ENCODE data around the gene NEUROD6.
A peak's percentile ranks its signal among the peaks of the same experiment; 100 is the strongest.

NEUROD6 gene

DNA sequence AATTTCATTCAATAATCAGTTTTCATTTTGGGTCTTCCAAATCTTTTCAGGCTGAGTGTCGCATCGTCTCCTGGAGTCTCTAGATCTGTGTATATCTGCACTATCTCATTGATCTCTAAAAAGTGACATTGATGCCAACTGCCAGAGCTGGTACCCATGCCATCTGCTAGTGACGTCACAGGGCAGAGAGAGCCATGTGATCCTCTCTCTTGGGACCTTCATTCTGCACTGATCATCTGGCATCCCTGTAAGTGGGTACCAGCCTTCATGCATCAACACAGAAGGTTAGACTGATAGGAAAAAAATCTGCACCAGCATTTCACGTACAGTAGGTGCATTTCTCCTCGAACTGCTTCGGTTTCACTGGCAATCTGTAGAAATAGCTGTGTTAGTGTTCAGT, at the start of gene NEUROD6:
NEUROD6 (minus strand) TSS at position 124 of the 400 bp plus-strand sequence. CDS start 1,458 bp downstream, outside the sequence.
- DNase-seq (ENCODE audit: low read depth, low spot score) = no peak
- in situ Hi-C loops (cut with HindIII; ENCODE audit: low sequenced_read_pairs) = no loop called here
- TF ChIP-seq, protein P1, sequence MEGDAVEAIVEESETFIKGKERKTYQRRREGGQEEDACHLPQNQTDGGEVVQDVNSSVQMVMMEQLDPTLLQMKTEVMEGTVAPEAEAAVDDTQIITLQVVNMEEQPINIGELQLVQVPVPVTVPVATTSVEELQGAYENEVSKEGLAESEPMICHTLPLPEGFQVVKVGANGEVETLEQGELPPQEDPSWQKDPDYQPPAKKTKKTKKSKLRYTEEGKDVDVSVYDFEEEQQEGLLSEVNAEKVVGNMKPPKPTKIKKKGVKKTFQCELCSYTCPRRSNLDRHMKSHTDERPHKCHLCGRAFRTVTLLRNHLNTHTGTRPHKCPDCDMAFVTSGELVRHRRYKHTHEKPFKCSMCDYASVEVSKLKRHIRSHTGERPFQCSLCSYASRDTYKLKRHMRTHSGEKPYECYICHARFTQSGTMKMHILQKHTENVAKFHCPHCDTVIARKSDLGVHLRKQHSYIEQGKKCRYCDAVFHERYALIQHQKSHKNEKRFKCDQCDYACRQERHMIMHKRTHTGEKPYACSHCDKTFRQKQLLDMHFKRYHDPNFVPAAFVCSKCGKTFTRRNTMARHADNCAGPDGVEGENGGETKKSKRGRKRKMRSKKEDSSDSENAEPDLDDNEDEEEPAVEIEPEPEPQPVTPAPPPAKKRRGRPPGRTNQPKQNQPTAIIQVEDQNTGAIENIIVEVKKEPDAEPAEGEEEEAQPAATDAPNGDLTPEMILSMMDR (IDR thresholded peaks at IDR 0.05; ENCODE audit: low read depth, low read length) = no peak
- H3K4me3 ChIP-seq (ENCODE audit: low read depth, low read length) = no peak within 1 kb of the TSS

DNA sequence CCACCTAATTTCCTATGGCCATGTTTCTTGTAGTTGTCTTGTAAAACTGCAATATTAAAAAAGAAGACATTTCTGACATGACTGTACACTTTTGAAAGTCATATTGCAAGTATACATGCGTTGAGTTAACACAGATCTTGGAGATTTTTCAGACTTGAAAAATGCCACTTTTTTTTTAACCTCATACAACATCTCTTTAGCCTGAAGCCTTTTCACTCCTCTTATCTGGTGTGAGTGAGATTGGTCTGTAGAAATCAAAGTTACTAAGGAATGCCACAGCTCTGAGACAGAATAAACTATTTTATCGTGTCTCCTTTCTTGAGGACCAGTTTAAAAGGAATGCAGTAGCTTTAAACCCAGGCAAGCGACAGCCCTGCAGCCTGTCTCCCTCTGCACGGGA, 43.9 kb upstream of the NEUROD6 start:
- H3K4me3 ChIP-seq (ENCODE audit: low read depth, low read length) = no peak overlapping the region
- in situ Hi-C loops (cut with HindIII; ENCODE audit: low sequenced_read_pairs) = no loop called here
- no peak for DNase-seq (ENCODE audit: low read depth, low spot score)
- TF ChIP-seq, protein P1 (IDR thresholded peaks at IDR 0.05; ENCODE audit: low read depth, low read length) = no peak

DNA sequence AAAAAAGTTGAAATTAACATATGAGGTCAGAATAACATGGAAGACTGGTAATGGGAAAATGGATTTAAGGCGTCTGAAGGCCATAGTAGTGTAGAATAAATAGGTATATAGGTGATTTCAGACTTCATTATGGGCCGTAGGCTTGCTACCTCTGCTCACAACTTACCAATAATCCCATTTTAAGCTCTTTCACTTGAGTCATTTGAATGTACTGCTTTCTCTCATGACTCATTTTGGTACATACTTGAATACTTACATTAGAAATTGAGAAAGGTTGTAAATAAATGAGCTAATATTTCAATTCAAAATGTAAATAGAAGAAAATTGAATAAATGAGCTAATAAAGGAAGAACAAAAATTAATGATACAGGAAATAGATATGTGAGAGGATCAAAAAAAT, 42.2 kb upstream of the NEUROD6 start:
- TF ChIP-seq, protein P1 (IDR thresholded peaks at IDR 0.05; ENCODE audit: low read depth, low read length) = no peak
- H3K4me3 ChIP-seq (ENCODE audit: low read depth, low read length) = no peak overlapping the region
- in situ Hi-C loops (cut with HindIII; ENCODE audit: low sequenced_read_pairs) = no loop called here
- DNase-seq (ENCODE audit: low read depth, low spot score) = no peak

DNA sequence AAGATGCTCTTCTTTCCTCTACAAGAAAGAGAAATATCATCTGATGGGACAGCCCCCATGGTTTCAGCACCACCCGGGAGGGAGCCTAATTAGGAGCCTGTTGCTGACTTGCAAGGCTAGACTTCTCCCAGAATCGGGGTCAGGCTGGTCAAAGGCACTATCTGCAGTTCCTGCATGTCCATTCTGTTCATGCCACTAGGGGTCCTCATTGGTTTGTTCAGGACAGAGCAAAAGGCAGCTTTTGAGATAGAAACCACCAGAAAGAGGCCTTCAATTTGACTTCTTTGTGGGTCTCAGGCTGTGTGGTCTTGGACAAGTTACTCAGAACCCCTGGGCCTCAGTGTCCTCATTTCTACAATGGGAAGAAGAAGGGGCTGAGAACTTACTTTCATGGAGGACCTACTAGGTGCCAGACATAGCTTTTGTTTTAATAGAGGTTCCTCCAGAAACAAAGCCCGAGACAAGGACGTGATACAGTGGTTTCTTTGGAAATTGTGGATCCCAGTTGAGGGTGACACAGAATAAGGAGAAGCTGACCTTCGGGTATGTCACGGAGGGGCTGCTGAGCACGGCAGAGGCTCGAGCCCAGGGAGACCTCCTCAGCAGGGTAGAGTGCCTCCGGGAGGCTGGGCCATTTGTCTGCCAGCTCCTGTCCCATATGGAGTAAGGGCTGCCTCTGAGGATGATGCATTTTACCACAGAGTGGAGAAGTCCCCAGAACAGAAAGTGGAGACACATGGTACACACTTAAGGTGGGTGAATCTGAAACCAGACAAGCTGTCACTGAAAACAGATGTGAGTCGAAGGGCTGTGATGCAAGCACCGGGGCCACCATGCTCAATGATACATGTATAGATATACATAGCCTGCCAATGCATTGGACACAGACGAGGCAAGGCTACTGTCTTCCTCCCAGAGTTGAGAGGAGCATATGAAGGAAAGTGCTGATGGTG, 33.1 kb upstream of the NEUROD6 start:
- H3K4me3 ChIP-seq (ENCODE audit: low read depth, low read length) = no peak overlapping the region
- in situ Hi-C loops (cut with HindIII; ENCODE audit: low sequenced_read_pairs) = no loop called here
- peak; percentile 45 for DNase-seq (ENCODE audit: low read depth, low spot score)
- TF ChIP-seq, protein P1 (IDR thresholded peaks at IDR 0.05; ENCODE audit: low read depth, low read length) = peak; percentile 72

DNA sequence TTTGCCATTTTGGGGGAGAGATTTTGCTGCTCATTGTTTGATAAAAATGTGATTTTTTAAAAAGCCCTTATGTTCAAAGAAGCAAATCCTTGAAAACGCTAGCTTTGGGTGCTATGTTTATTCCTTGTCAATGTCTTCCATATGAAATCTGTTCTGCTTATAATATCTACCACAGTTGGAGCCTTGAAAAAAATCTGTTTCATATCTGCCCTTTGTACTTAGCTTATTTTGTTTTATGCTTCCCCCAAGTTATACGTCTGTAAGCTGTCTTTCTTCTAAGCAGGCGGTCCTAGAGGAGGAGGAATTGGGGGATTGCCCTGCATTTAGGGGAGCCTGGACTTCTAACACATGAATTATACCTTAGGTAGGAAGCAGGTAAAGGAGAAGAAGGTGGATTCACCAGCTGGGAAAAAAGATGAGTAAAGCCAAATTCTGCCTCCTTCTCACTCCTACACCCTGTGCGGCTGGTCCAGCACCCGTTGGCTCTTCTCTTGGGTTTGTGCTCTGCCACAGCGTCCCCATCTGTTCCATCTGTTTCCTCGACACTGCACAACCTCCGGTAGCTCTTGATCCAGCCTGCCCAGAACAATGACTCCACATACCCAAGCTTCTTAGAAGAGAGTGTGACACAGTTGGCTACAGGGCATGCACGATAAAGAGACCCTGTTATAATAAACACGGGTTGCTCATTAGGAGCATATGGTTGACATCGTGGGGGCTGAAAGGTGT, 31.9 kb upstream of the NEUROD6 start:
- H3K4me3 ChIP-seq (ENCODE audit: low read depth, low read length) = no peak overlapping the region
- in situ Hi-C loops (cut with HindIII; ENCODE audit: low sequenced_read_pairs) = no loop called here
- DNase-seq (ENCODE audit: low read depth, low spot score) = no peak
- TF ChIP-seq, protein P1 (IDR thresholded peaks at IDR 0.05; ENCODE audit: low read depth, low read length) = no peak

DNA sequence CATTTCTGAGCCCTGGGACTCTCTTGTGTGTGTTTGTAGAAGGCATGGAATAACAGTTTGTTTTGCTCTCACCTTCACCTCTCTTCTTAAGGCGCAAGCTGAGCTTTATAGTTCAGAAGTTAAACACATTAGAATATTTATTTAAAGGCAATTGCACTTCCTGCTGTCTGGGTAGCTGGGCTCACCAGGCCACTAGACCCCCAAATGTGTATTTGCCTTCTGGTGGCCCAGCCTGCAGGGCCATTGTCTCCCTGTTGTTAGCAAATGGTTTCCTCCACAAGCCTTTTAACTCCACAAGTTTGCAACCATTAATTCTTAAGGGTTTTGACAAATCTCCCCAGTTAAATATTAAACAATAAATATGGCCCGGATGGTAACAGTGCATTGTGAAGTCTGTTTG, 31.1 kb upstream of the NEUROD6 start:
- in situ Hi-C loops (cut with HindIII; ENCODE audit: low sequenced_read_pairs) = no loop called here
- TF ChIP-seq, protein P1 (IDR thresholded peaks at IDR 0.05; ENCODE audit: low read depth, low read length) = no peak
- H3K4me3 ChIP-seq (ENCODE audit: low read depth, low read length) = no peak overlapping the region
- no peak for DNase-seq (ENCODE audit: low read depth, low spot score)

Measured in astrocyte of the spinal cord (primary cell).